ENCODE results near the gene LSAMP.
A peak's percentile ranks its signal among the peaks of the same experiment; 100 is the strongest.

The LSAMP gene

DNA sequence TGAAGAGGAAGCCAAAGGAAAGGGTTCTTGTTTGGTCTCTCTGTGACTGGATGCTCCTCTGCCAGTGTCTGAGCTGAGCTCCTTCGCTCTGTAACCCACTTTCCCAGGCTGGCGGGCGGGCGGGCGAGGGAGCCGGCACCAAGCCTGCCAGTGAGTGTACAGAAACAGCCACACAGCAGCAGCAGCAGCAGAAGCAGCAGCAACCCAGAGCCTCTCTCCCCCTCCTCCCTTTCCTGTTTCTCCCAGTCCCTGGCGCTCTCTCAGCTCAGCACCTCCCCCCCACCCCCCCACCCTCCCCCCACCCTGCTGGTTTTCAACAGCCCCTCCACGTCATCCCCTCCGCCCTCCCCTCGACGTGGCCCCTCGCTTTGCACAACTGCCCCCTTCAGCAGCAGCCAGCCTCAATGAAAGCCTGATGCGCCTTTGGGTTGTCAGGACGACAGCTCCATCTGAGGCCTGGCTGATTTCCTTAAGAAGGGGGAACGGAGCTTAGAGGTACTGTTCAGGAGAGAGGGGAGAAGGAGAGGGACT lies at the start of gene LSAMP:
LSAMP (minus strand) TSS at position 177 of the 531 bp plus-strand sequence.
- Histone ChIP-seq H3K9ac (ENCODE audit: low read depth, low read length) (peak within 1 kb of the TSS; percentile 72; the same call in 1 of the 2 replicates), H3K27me3 (ENCODE audit: insufficient read depth, low read length) (peaks cover 17% of the 10 kb centered on the region), H3K4me3 (ENCODE audit: low read length) (peak within 1 kb of the TSS; percentile 85), H3K36me3 (ENCODE audit: insufficient read depth, low read depth, low read length) (no peaks in the 10 kb centered on the region), H3K4me1 (ENCODE audit: insufficient read depth, low read length) (peaks cover 23% of the 10 kb centered on the region), H3K27ac (ENCODE audit: low read length) (no peak within 1 kb of the TSS), H3K9me3 (ENCODE audit: insufficient read depth, low read depth, low read length) (no peaks in the 10 kb centered on the region)

DNA sequence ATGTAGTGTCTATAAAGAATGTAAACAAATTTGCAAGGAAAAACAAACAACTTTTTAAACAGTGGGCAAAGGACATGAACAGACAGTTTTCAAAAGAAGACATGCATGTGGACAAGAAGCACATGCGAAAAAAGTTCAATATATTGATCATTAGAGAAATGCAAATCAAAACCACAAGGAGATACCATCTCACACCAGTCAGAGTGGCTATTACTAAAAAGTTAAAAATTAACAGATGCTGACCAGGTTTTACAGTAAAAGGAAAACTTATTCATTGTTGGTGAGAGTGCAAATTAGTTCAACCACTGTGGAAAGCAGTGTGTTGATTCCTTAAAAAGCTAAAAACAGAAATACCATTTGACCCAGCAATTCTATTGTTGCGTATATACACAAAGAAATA lies 47.1 kb upstream of the LSAMP start:
- Histone ChIP-seq H3K9me3 (ENCODE audit: insufficient read depth, low read depth, low read length) (no peaks in the 10 kb centered on the region; the same call in 1 of the 2 replicates), H3K27me3 (ENCODE audit: insufficient read depth, low read length) (no peaks in the 10 kb centered on the region), H3K9ac (ENCODE audit: low read depth, low read length) (no peak overlapping the region), H3K27ac (ENCODE audit: low read length) (no peak overlapping the region), H3K4me3 (ENCODE audit: low read length) (no peak overlapping the region), H3K4me1 (ENCODE audit: insufficient read depth, low read length) (no peaks in the 10 kb centered on the region), H3K36me3 (ENCODE audit: insufficient read depth, low read depth, low read length) (no peaks in the 10 kb centered on the region)

DNA sequence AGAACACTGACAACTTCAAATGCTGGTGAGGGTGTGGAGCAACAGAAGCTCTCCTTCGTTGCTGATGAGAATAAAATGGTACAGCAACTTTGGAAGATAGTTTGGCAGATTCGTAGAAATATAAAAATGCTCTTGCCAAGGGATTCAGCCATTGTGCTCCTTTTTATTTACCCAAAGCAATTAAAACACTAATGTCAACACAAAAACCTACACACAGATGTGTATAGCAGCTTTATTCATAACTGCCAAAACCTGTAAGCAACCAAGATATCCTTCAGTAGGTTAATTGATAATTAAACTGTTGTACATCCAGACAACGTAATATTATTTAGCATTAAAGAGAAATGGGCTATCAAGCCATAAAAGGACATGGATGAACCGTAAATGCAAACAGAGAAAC lies 37.8 kb upstream of the LSAMP start:
- Histone ChIP-seq H3K9me3 (ENCODE audit: insufficient read depth, low read depth, low read length) (peaks cover 18% of the 10 kb centered on the region), H3K4me3 (ENCODE audit: low read length) (no peak overlapping the region), H3K9ac (ENCODE audit: low read depth, low read length) (no peak overlapping the region), H3K4me1 (ENCODE audit: insufficient read depth, low read length) (no peaks in the 10 kb centered on the region), H3K27ac (ENCODE audit: low read length) (no peak overlapping the region), H3K36me3 (ENCODE audit: insufficient read depth, low read depth, low read length) (no peaks in the 10 kb centered on the region), H3K27me3 (ENCODE audit: insufficient read depth, low read length) (no peaks in the 10 kb centered on the region)

DNA sequence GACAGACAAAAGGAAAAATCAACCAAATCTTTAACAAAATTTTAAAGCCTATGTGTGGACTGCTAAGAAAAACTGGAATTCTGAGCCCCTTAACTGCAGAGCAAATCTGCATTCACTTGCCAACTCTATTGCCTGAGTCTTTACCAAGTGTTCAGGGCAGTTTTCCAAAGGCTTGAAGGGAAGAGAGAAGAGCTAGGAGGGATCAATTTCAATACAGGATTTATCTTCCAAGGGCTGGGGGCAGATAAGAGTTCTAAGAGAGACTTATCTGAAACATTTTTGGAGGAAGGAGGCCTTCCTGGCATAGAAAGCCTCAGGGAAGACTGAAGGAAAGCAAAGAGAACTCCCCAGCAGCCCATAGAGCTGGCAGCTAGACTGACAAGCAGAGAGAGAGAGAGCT lies 31.4 kb upstream of the LSAMP start:
- Histone ChIP-seq H3K4me3 (ENCODE audit: low read length) (no peak overlapping the region), H3K4me1 (ENCODE audit: insufficient read depth, low read length) (no peaks in the 10 kb centered on the region; the same call in 1 of the 2 replicates), H3K27ac (ENCODE audit: low read length) (no peak overlapping the region), H3K27me3 (ENCODE audit: insufficient read depth, low read length) (no peaks in the 10 kb centered on the region), H3K9ac (ENCODE audit: low read depth, low read length) (no peak overlapping the region), H3K9me3 (ENCODE audit: insufficient read depth, low read depth, low read length) (peaks cover 20% of the 10 kb centered on the region), H3K36me3 (ENCODE audit: insufficient read depth, low read depth, low read length) (no peaks in the 10 kb centered on the region)

DNA sequence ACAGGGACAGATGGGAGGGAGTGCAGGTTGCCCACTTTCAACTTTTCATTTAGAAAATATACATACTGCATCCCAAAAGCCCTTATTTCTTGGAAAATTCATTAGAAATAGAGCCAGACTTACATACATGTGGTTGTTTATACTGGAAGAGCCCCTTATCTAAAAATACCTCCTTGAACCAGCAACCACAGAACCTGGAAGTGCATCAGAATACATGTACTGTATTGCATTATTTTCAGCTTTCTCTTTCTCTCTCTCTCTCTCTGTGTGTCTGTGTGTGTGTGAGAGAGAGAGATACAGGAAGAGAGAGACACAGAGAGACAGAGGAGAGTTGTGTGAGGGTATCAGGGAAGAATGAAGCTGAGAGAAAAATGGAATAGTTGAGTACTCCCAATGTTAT lies 29.5 kb upstream of the LSAMP start:
- H3K27ac ChIP-seq (ENCODE audit: low read length), result no peak overlapping the region
- H3K27me3 ChIP-seq (ENCODE audit: insufficient read depth, low read length), result no peaks in the 10 kb centered on the region
- H3K9ac ChIP-seq (ENCODE audit: low read depth, low read length), result no peak overlapping the region
- H3K4me1 ChIP-seq (ENCODE audit: insufficient read depth, low read length), result no peaks in the 10 kb centered on the region; the same call in 1 of the 2 replicates
- no peak overlapping the region for H3K4me3 ChIP-seq (ENCODE audit: low read length)
- H3K36me3 ChIP-seq (ENCODE audit: insufficient read depth, low read depth, low read length), result no peaks in the 10 kb centered on the region
- peaks cover 16% of the 10 kb centered on the region for H3K9me3 ChIP-seq (ENCODE audit: insufficient read depth, low read depth, low read length)

DNA sequence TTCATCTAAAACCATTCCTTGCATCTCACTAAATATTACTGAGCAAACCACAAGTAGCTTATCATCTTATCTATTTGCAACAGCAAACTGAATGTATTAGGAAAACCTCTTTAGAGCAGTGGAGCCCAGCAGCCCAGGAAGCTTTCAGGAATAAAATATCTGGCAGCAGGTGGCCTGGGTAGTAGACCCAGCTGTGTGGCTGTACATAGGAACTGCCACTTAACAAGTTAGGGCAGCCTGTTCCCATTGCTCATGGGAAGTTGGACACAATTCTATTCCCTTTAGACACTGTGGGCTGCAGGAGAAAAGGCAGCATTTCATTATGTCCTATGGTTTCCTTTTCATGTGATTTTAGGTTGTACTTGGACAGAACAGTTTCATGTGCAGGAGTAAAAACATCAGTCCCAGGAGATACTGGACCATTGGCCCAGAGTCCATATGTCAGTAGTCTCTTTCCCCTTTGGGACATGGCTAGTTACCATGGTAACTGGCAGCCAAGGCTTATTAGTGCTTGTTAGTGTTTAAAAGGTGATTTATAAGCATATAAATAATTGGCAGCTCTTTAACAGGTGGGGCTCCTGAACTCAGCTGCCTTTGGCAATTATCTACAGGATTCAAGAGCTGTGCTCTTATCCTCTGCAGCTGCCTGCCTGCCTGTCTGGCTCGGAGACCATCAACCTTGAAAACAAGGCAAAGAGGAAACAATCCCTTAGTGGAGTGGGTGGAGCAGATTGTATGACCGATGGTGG lies 28.9 kb upstream of the LSAMP start:
- H3K9ac ChIP-seq (ENCODE audit: low read depth, low read length), result no peak overlapping the region
- H3K4me1 ChIP-seq (ENCODE audit: insufficient read depth, low read length), result no peaks in the 10 kb centered on the region; the same call in 1 of the 2 replicates
- H3K27ac ChIP-seq (ENCODE audit: low read length), result no peak overlapping the region
- no peaks in the 10 kb centered on the region for H3K27me3 ChIP-seq (ENCODE audit: insufficient read depth, low read length)
- no peak overlapping the region for H3K4me3 ChIP-seq (ENCODE audit: low read length)
- peaks cover 13% of the 10 kb centered on the region for H3K9me3 ChIP-seq (ENCODE audit: insufficient read depth, low read depth, low read length)
- no peaks in the 10 kb centered on the region for H3K36me3 ChIP-seq (ENCODE audit: insufficient read depth, low read depth, low read length)

DNA sequence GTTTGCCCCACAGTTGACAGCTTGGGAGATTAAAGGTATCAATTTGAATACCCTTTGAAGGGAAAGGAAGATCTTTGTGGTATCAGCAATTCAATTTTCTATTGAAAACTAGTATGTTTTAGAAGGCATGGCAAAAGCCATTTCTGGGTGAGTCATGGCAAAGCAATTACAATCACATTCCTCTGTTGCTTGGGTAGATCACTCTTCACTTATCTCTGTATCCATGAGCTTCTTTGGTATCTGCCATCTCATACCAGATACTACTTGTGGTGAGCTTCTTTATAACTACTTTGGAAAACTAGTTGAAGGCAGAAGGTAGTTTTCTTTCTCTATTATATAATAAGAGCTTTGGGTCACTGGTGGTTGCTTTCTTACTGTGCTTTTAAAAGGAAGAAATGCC lies 28.3 kb upstream of the LSAMP start:
- Histone ChIP-seq H3K4me3 (ENCODE audit: low read length) (no peak overlapping the region), H3K4me1 (ENCODE audit: insufficient read depth, low read length) (no peaks in the 10 kb centered on the region; the same call in 1 of the 2 replicates), H3K9me3 (ENCODE audit: insufficient read depth, low read depth, low read length) (peaks cover 7% of the 10 kb centered on the region), H3K27ac (ENCODE audit: low read length) (no peak overlapping the region), H3K36me3 (ENCODE audit: insufficient read depth, low read depth, low read length) (no peaks in the 10 kb centered on the region), H3K27me3 (ENCODE audit: insufficient read depth, low read length) (no peaks in the 10 kb centered on the region), H3K9ac (ENCODE audit: low read depth, low read length) (no peak overlapping the region)

DNA sequence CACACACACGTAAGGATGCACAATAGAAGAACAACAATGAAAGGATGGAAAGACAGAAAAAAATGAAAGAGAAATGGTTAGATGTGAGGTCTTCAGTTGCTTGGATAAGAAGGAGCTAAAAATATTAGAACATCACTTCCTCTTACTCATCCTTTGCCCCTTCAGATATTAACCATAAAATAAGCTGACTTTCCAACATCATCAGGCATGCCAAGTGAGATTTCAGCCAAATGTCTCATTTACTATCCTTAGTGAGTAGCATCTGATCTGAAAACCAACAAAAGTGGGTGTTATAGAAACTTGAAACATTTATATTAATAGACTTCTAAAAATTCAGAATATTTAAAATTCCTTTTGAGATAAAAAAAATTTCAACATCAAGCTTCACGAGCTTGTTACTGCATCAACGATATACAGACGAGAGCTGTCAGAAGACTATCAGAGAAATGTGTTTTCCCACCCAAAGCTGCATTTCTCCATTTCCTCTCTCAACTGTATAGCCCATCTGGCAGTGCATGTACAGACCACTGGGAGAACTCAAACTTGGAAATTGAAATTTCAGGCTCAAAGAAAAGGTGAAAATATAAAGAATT lies 25.4 kb upstream of the LSAMP start:
- H3K27ac ChIP-seq (ENCODE audit: low read length), result no peak overlapping the region
- no peak overlapping the region for H3K9ac ChIP-seq (ENCODE audit: low read depth, low read length)
- H3K4me3 ChIP-seq (ENCODE audit: low read length), result no peak overlapping the region
- H3K4me1 ChIP-seq (ENCODE audit: insufficient read depth, low read length), result no peaks in the 10 kb centered on the region; the same call in 1 of the 2 replicates
- no peaks in the 10 kb centered on the region for H3K36me3 ChIP-seq (ENCODE audit: insufficient read depth, low read depth, low read length)
- no peaks in the 10 kb centered on the region for H3K9me3 ChIP-seq (ENCODE audit: insufficient read depth, low read depth, low read length)
- H3K27me3 ChIP-seq (ENCODE audit: insufficient read depth, low read length), result no peaks in the 10 kb centered on the region

DNA sequence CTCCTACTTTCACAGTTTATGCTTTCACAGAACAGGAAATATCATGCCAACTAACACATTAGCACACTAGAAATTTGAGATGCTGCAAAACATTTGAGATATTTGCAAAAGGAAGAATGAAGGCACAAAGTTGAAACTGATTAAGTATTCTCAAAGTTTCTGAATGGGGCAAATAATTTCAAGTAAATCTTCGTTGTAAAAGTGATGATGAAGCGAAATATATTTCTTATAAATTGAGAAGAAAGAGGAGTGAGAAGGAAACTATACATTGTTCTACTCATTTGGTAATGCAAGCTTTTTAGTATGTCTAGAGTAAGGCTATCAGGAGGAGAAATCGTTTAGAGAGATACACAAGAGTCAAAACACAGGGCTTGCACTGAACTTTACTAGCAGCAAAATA lies 24.3 kb upstream of the LSAMP start:
- no peaks in the 10 kb centered on the region for H3K36me3 ChIP-seq (ENCODE audit: insufficient read depth, low read depth, low read length)
- H3K27ac ChIP-seq (ENCODE audit: low read length), result no peak overlapping the region
- no peak overlapping the region for H3K9ac ChIP-seq (ENCODE audit: low read depth, low read length)
- H3K27me3 ChIP-seq (ENCODE audit: insufficient read depth, low read length), result no peaks in the 10 kb centered on the region
- H3K4me1 ChIP-seq (ENCODE audit: insufficient read depth, low read length), result no peaks in the 10 kb centered on the region; the same call in 1 of the 2 replicates
- H3K9me3 ChIP-seq (ENCODE audit: insufficient read depth, low read depth, low read length), result no peaks in the 10 kb centered on the region
- no peak overlapping the region for H3K4me3 ChIP-seq (ENCODE audit: low read length)

DNA sequence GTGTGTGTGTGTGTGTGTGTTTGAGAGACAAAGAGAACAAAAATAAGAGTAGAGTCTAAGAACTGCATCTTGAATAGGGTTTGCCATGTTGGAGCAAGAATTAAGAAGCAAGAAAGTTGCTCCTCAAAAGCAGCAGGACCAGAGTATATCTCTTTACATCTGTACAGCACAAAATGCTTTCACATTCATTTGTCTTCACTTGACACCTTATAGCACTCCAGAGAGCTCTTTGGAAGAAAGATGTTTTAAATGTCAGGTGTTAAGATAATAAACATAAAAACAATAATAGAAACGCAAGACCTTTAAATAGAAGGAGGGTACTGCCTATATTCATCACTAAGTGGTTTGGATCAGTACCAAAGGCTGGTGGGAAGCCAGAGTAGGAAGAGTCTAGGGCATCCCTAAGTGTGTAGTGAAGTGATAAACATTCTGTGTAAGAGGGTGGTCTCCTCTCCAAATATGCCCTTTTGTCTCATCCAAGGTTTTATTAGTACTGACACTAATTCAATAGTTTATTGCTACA lies 19.1 kb upstream of the LSAMP start:
- Histone ChIP-seq H3K9me3 (ENCODE audit: insufficient read depth, low read depth, low read length) (no peaks in the 10 kb centered on the region), H3K36me3 (ENCODE audit: insufficient read depth, low read depth, low read length) (no peaks in the 10 kb centered on the region), H3K27ac (ENCODE audit: low read length) (no peak overlapping the region), H3K9ac (ENCODE audit: low read depth, low read length) (no peak overlapping the region), H3K27me3 (ENCODE audit: insufficient read depth, low read length) (no peaks in the 10 kb centered on the region), H3K4me1 (ENCODE audit: insufficient read depth, low read length) (no peaks in the 10 kb centered on the region), H3K4me3 (ENCODE audit: low read length) (no peak overlapping the region)

DNA sequence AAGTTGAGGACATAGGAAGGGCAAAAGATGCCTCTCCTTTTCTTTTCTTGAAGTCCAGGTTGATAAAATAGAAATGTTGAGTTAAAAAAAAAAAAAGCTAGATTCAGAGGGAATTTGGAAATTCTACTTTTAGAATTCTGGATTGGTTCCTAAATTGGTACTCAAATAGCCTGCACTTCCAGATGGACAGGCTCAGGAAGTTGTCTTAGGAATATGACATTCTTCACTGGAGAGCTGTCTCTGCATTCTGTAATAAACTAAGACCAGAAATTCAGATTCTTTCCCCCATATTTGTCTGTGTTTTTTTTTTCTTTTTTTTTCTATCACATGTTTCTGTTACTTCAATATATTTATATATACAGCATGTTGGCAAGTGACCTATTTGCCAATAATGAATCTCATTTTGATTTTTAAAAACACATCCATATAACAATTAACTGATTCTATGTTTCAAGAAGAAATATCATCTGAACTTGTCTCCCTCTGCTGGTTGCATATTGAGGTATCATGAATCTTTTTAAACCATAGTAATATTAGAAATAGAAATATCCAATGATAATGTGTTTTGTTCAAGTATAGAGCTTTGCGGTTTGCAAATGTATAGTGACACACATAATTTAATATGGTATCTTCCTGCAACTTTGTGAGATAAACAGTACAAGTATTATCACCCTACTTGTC lies 8.5 kb upstream of the LSAMP start:
- no peak overlapping the region for H3K27ac ChIP-seq (ENCODE audit: low read length)

More for the DNA sequence above, 8.5 kb upstream of the LSAMP start:
- Histone ChIP-seq H3K4me1 (ENCODE audit: insufficient read depth, low read length) (peaks cover 4% of the 10 kb centered on the region; the same call in 1 of the 2 replicates), H3K9ac (ENCODE audit: low read depth, low read length) (no peak overlapping the region), H3K4me3 (ENCODE audit: low read length) (no peak overlapping the region), H3K27me3 (ENCODE audit: insufficient read depth, low read length) (no peaks in the 10 kb centered on the region), H3K9me3 (ENCODE audit: insufficient read depth, low read depth, low read length) (no peaks in the 10 kb centered on the region), H3K36me3 (ENCODE audit: insufficient read depth, low read depth, low read length) (no peaks in the 10 kb centered on the region)

Data from iPS-20b (cell line).